Measurements from ENCODE around the gene ARID5B.

DNA sequence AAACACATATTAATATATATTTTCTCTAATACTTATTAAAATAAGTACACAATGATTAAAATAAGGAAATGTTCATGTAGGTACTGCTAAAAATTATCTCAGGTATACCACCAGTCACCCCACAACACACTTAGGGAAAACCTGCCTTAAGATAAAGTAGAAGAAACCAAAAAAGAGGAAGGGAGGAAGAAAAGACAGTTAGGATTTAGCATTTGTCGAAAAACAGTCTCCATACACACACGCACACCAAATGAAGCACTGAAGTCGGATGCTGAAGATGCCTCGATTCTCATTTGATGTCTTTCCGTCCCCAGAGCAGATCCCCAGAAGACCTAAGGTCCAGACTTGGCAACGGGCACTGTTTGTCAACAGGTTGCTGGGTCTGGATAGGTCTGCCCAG is 30.0 kb upstream of the ARID5B start:
- TF ChIP-seq CTCF (IDR thresholded peaks at IDR 0.05) (no peak), POLR2AphosphoS5 (IDR thresholded peaks at IDR 0.05) (no peak)

Data from transverse colon (tissue), 4 donors.